Neural crest cell (in vitro differentiated cells): ENCODE data around the gene SIM1. TPM values are rescaled to one million over a fixed set of nuclear protein-coding genes. Genes with fewer than 3 reads are reported as not detected.

Experiments used
- DNase-seq: peaks from one replicate; pipeline ENCODE4 v3.0.0; 2021; ENCODE audit warnings: low read depth, mixed read lengths, low spot score
- H3K27ac Mint-ChIP-seq: one replicate; pipeline ENCODE4 v1.8.0; 2021; ENCODE audit warnings: mild to moderate bottlenecking, mixed read lengths; ENCODE audit not compliant: unreplicated experiment
- H3K27me3 Mint-ChIP-seq: 2 replicates; pipeline ENCODE4 v1.8.0; 2021; ENCODE audit warnings: low read depth, mild to moderate bottlenecking, mixed read lengths
- H3K36me3 Mint-ChIP-seq: 2 replicates; pipeline ENCODE4 v1.8.0; 2021; ENCODE audit warnings: low read depth, mild to moderate bottlenecking, mixed read lengths
- H3K4me1 Mint-ChIP-seq: 2 replicates; pipeline ENCODE4 v1.8.0; 2021; ENCODE audit warnings: mixed read lengths
- H3K4me3 Mint-ChIP-seq: one replicate; pipeline ENCODE4 v1.8.0; 2021; ENCODE audit warnings: mild to moderate bottlenecking, mixed read lengths
- H3K9me3 Mint-ChIP-seq: 2 replicates; pipeline ENCODE4 v1.8.0; 2021; ENCODE audit warnings: mixed read lengths
- long read RNA-seq: library from polyadenylated mRNA; unstranded; transcript quantifications from one replicate; pipeline ENCODE4 v2.0.0, GENCODE V29; 2020
- total RNA-seq: library from RNA; stranded (reverse); gene quantifications from 2 replicates; pipeline ENCODE4 v1.2.1, GENCODE V29; 2021
- TF ChIP-seq, protein P1 (sequence below): fragments of 200-600 bp; sonication (generic); conservative IDR thresholded peaks from 2 replicates; pipeline ENCODE4 v1.5.0; 2021; ENCODE audit warnings: antibody characterized with exemption, mild to moderate bottlenecking

The SIM1 gene, protein sequence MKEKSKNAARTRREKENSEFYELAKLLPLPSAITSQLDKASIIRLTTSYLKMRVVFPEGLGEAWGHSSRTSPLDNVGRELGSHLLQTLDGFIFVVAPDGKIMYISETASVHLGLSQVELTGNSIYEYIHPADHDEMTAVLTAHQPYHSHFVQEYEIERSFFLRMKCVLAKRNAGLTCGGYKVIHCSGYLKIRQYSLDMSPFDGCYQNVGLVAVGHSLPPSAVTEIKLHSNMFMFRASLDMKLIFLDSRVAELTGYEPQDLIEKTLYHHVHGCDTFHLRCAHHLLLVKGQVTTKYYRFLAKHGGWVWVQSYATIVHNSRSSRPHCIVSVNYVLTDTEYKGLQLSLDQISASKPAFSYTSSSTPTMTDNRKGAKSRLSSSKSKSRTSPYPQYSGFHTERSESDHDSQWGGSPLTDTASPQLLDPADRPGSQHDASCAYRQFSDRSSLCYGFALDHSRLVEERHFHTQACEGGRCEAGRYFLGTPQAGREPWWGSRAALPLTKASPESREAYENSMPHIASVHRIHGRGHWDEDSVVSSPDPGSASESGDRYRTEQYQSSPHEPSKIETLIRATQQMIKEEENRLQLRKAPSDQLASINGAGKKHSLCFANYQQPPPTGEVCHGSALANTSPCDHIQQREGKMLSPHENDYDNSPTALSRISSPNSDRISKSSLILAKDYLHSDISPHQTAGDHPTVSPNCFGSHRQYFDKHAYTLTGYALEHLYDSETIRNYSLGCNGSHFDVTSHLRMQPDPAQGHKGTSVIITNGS
- total RNA-seq = 0.55 and 0.58 TPM in 2 replicates
- long read RNA-seq, partial matches to known transcripts = 0 of 2 reads
- long read RNA-seq, other reads (novel, unspliced or antisense) = 2 of 2 reads

GRCh38 chr6:100464903-100465700 lies at the start of gene SIM1:
SIM1 (minus strand) TSS chr6:100464921; CDS start chr6:100463468, 1,453 bp downstream.
- peak within 1 kb of the TSS; percentile 79 for H3K4me3 Mint-ChIP-seq
- no peaks in the 10 kb centered on the region for H3K36me3 Mint-ChIP-seq
- no peaks in the 10 kb centered on the region for H3K9me3 Mint-ChIP-seq
- H3K27ac Mint-ChIP-seq = no peak within 1 kb of the TSS
- peaks cover 57% of the 10 kb centered on the region for H3K27me3 Mint-ChIP-seq
- peaks cover 11% of the 10 kb centered on the region for H3K4me1 Mint-ChIP-seq
- peak; percentile 58 for DNase-seq
- TF ChIP-seq, protein P1, sequence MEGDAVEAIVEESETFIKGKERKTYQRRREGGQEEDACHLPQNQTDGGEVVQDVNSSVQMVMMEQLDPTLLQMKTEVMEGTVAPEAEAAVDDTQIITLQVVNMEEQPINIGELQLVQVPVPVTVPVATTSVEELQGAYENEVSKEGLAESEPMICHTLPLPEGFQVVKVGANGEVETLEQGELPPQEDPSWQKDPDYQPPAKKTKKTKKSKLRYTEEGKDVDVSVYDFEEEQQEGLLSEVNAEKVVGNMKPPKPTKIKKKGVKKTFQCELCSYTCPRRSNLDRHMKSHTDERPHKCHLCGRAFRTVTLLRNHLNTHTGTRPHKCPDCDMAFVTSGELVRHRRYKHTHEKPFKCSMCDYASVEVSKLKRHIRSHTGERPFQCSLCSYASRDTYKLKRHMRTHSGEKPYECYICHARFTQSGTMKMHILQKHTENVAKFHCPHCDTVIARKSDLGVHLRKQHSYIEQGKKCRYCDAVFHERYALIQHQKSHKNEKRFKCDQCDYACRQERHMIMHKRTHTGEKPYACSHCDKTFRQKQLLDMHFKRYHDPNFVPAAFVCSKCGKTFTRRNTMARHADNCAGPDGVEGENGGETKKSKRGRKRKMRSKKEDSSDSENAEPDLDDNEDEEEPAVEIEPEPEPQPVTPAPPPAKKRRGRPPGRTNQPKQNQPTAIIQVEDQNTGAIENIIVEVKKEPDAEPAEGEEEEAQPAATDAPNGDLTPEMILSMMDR = no peak

GRCh38 chr6:100512203-100512862 lies 47.6 kb upstream of the SIM1 start:
- no peaks in the 10 kb centered on the region for H3K27me3 Mint-ChIP-seq
- peaks cover 15% of the 10 kb centered on the region for H3K36me3 Mint-ChIP-seq
- DNase-seq = no peak
- no peak overlapping the region for H3K27ac Mint-ChIP-seq
- peaks cover 3% of the 10 kb centered on the region for H3K9me3 Mint-ChIP-seq
- H3K4me1 Mint-ChIP-seq = no peaks in the 10 kb centered on the region
- no peak overlapping the region for H3K4me3 Mint-ChIP-seq
- TF ChIP-seq, protein P1 = no peak

DNA sequence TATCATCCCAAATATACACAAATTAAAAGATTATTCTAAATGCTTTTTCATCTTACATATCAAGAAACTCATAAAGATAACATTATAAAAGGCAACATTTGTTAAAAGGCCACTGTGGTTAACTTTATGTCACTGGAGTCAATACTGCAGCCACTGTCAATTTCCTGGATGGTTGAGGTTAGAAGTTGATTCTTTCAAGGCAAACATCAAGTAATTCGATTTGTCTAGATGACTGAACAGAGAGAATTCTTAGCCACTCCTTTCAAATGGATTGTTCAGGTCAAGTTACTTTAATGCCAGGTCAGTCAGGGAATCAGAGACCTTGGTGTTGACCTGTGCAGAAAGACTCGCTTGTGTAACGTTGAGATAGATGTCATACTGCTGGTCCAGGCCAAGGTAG lies 44.4 kb upstream of the SIM1 start:
- Mint-ChIP-seq H3K27me3 (no peaks in the 10 kb centered on the region), H3K36me3 (peaks cover 15% of the 10 kb centered on the region), H3K27ac (no peak overlapping the region), H3K4me1 (no peaks in the 10 kb centered on the region), H3K4me3 (no peak overlapping the region), H3K9me3 (peaks cover 3% of the 10 kb centered on the region)
- DNase-seq = no peak
- TF ChIP-seq, protein P1 = no peak

GRCh38 chr6:100506651-100507050 lies 41.9 kb upstream of the SIM1 start:
- TF ChIP-seq, protein P1 = no peak
- Mint-ChIP-seq H3K36me3 (peaks cover 10% of the 10 kb centered on the region), H3K4me1 (no peaks in the 10 kb centered on the region), H3K9me3 (peaks cover 3% of the 10 kb centered on the region), H3K4me3 (no peak overlapping the region), H3K27me3 (no peaks in the 10 kb centered on the region), H3K27ac (no peak overlapping the region)
- no peak for DNase-seq
